Subcutaneous adipose tissue (tissue), 4 donors: Measurements from ENCODE around the gene RNLS. TPM values are rescaled to one million over a fixed set of nuclear protein-coding genes. Genes with fewer than 3 reads are reported as not detected.

ENCODE experiments used
- total RNA-seq, 4 donors: library from RNA; depleted of rRNA; stranded (reverse); fragments of >200 nt; gene quantifications; one replicate each; pipeline ENCODE4 v1.1.0, GENCODE V29; 2016
- TF ChIP-seq, protein P1 (sequence below): fragments of 450-650 bp; IDR thresholded peaks from one replicate; pipeline ENCODE4 v1.5.1; 2016; ENCODE audit warnings: low read depth, mild to moderate bottlenecking, control low read depth, antibody characterized with exemption, moderate library complexity

Gene RNLS
- total RNA-seq, 4 donors from 2014 or later, result 14.1 to 27.7 (median 23.1) TPM

DNA sequence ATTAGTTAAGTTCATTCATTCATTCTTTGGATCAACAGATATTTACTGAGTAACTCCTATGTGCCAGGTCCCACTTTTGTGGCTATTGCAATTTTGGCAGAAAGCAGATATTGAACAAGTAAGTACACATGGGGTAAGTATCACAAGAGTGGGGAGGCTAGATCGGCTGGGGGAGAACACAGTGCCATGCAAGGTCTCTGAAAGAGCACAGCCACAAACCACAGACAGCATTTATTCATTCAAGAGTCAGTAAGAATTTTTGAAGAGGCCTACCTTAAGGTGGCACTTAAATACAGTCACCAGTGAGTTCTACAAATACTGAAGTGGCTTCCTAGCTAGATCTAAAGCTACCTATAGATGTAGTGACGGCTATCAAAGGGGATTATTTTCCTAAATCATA, 304.2 kb downstream of the RNLS start:
- TF ChIP-seq, protein P1, sequence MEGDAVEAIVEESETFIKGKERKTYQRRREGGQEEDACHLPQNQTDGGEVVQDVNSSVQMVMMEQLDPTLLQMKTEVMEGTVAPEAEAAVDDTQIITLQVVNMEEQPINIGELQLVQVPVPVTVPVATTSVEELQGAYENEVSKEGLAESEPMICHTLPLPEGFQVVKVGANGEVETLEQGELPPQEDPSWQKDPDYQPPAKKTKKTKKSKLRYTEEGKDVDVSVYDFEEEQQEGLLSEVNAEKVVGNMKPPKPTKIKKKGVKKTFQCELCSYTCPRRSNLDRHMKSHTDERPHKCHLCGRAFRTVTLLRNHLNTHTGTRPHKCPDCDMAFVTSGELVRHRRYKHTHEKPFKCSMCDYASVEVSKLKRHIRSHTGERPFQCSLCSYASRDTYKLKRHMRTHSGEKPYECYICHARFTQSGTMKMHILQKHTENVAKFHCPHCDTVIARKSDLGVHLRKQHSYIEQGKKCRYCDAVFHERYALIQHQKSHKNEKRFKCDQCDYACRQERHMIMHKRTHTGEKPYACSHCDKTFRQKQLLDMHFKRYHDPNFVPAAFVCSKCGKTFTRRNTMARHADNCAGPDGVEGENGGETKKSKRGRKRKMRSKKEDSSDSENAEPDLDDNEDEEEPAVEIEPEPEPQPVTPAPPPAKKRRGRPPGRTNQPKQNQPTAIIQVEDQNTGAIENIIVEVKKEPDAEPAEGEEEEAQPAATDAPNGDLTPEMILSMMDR, result no peak

DNA sequence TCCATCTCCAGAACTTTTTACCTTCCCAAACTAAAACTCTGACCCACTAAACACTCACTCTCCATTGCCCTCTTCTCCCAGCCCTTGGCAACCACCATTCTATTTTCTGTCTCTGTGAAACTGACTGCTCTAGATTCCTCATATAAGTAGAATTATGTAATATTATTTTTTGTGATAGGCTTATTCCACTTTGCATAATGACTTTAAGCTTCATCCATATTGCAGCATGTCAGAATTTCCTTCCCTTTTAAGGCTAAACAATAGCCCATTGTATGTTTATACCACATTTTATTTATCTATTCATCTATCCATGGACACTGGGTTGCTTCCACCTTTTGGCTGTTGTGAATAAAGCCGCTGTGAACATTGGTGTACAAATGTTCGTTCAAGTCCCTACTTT, 308.8 kb downstream of the RNLS start:
- TF ChIP-seq, protein P1, result no peak

DNA sequence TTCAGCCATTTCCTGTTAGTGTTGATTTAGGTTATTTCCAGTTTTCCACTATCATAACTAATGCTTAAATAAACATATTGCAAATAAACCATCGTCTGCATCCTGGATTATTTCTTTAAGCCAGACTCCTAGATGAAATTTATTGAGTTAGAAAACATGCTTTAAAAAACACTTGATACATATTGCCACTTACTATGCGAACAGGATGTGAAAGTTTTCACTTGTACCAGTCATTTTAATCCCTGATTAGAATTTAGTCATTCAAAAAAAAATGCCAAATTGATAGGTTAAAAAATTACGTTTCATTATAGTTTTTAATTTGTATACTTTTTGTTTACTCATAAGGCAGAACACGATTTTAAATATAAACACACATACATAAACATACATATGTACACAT, 309.6 kb downstream of the RNLS start:
- TF ChIP-seq, protein P1, result no peak

DNA sequence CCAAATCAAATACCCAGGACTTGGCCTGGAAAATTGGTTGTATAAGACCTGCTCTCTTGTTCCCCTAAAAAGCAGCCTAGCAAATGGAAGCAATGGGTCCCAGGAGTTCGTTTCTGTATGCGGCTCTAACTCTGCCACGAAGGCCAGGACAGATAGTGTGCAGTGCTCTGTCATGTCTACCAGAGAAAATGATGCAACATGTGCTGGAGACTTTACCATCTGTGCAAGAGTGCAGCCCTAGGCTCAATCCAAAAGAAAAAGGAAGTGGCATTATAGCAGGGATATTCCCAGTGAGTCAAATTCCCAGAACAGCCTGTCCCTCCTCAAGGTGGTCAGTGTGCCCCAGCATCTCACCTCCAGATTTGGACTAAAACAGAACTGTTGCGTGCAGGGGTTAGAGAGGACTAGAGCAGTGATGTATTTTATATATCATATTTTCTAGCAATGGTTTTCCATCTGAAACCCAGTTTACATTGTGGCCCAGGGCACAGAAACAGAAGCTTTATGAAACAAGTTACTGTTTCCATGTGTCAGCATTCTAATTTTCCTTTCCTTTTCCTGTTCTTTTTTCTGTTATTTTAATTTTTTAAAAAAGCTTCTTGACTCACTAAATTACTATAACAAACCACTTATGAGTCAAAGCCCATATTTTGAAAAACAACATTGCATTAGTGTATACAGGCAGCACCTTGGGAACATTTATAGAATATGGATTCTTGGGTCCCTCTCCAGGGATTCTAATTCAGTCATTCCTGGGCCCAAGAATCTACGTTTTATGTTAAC, 311.2 kb downstream of the RNLS start:
- TF ChIP-seq, protein P1, result no peak

DNA sequence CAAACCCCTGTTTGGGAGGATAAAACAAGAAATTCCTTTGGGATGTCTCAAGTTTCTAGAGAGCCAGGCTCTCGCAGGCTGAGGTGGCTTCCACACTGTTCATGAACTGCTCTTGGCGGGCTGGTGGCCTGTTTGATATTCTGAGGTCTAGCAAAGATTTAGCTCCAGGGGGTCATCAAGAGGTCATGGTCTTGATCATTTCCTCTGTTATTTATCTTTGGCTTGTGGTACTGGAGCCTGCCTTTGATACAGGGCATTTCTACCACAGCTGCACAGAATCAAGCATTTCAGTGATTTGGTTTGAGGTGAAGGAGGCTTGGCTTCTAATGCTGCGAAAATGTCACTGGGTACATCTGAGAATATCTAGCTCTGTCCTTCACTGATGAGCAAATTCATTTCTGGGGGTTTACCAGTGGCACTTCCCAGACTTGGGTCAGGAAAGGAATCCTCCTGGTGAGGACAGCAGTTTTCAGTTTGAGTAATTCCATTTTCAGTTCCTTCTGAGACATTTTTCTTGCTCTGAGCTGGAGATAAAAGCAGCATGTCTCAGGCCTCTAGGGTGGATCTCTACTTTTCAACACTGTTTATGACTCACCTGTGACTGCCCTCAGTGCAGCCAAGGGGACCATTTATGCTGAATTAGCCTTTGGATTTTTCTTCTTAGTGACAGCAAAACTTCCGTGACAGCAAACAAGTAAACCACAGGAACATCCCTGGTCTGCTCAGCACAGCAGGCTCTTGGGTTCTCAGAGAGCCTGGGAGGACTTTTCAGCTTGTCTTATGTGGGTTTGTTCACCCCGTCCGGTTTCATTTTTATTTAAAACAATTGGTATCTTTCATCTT, 312.0 kb downstream of the RNLS start:
- TF ChIP-seq, protein P1, result no peak

DNA sequence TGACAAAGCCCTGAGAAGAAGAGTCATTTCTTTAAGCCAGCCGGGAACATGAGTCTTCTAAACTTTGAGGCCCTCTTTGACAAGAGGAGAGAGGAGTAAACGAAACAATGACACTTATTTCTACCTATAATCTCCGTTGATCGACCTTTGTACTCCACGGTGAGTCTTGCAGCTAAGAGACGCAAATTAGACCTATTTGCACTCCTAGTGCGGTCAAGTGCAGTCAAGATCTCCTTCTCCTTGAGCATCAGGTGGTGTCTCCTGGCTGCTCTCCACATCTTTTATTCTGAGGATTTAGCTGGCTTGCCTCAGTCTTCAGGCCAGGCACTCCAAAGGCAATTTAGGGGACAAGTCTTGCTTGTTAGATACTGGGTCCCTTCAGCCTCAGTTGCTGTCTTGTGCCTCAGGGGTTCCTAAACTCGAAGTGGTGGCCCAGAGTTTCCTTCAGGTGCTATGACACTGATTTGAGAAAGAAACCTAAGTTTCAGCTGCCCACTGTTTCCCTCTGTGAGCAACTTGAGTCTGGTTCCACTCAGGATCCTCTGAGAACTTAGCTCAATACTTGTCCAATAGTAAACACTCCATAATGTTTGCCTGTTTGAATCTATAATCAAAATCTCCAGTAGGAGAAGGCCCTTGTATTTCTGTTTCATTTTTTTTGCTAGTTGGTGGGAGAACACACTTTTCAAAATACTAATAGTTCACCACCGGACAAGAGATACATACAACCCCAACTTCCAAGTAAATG, 312.9 kb downstream of the RNLS start:
- TF ChIP-seq, protein P1, result no peak
